Lower lobe of right lung (tissue), 2 donors: Measurements from ENCODE around the gene LAMA2. TPM values are rescaled to one million over a fixed set of nuclear protein-coding genes. Genes with fewer than 3 reads are reported as not detected.

Experiments
- ATAC-seq, 2 donors: fragments of 200-7000 bp; cut with Tn5 transposase; one replicate each; pipeline ENCODE4 v1.9.1; 2020 to 2022; ENCODE audit warnings: mild to moderate bottlenecking in 2 of 2, moderate library complexity in 2 of 2
- DNase-seq: peaks from one replicate; pipeline ENCODE4 v3.0.0-alpha.2; 2020
- H3K27ac ChIP-seq: fragments of 200-600 bp; one replicate; pipeline ENCODE4 v1.8.0; 2022
- H3K27me3 ChIP-seq: fragments of 200-600 bp; one replicate; pipeline ENCODE4 v1.8.0; 2022; ENCODE audit warnings: low read depth
- H3K36me3 ChIP-seq: fragments of 200-600 bp; one replicate; pipeline ENCODE4 v1.8.0; 2022; ENCODE audit warnings: mild to moderate bottlenecking
- H3K4me1 ChIP-seq: fragments of 200-600 bp; one replicate; pipeline ENCODE4 v1.8.0; 2022
- H3K4me3 ChIP-seq: fragments of 200-600 bp; one replicate; pipeline ENCODE4 v1.8.0; 2022; ENCODE audit warnings: mild to moderate bottlenecking
- H3K9me3 ChIP-seq: fragments of 200-600 bp; one replicate; pipeline ENCODE4 v1.8.0; 2022
- intact Hi-C: fragments of 100-400 bp; cut with DNase I; formaldehyde crosslinking; loops from one replicate; pipeline ENCODE4 v1.11.0; 2022
- total RNA-seq: library from RNA; stranded (reverse); fragmentation: NEBNext Ultra II Directional; extraction: Animal tissue kit (Norgen Biotek cat#: 25700); gene quantifications from one replicate; pipeline ENCODE4 v1.2.1, GENCODE V29; 2021
- TF ChIP-seq, protein P1 (sequence below): fragments of 200-600 bp; IDR thresholded peaks from one replicate; pipeline ENCODE4 v1.8.0; 2022; ENCODE audit warnings: antibody characterized with exemption, mild to moderate bottlenecking
- donor health status: DM: no; HTN: yes; CAD: no; lungs with severe emphysema.

LAMA2 gene
- total RNA-seq, 1 donor from 2014 or later: 49.6 TPM

DNA sequence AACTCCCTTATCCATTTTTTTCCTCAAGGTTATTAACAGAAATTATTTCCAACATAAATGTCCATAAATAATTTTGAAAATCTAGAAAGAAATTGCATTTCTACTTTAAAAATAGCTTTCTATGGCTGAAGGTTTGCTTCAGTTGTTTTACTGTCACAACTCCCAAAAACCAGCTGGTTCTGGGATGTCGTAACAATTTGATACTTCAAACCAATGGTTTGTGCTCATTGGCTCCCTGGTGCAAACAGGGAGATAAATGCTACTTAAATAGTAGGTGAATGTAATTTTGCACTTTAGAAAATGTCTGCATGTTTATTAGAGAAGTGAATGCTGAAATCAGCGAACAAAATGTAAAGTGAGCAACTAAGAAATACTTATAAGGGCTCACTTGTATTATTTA is 31.1 kb downstream of the LAMA2 start:
- H3K9me3 ChIP-seq: no peaks in the 10 kb centered on the region
- H3K27ac ChIP-seq: no peak overlapping the region
- DNase-seq (no peak), ATAC-seq (no peak)
- H3K36me3 ChIP-seq: no peaks in the 10 kb centered on the region
- intact Hi-C loops: no loop called here
- H3K27me3 ChIP-seq: no peaks in the 10 kb centered on the region
- TF ChIP-seq, protein P1, sequence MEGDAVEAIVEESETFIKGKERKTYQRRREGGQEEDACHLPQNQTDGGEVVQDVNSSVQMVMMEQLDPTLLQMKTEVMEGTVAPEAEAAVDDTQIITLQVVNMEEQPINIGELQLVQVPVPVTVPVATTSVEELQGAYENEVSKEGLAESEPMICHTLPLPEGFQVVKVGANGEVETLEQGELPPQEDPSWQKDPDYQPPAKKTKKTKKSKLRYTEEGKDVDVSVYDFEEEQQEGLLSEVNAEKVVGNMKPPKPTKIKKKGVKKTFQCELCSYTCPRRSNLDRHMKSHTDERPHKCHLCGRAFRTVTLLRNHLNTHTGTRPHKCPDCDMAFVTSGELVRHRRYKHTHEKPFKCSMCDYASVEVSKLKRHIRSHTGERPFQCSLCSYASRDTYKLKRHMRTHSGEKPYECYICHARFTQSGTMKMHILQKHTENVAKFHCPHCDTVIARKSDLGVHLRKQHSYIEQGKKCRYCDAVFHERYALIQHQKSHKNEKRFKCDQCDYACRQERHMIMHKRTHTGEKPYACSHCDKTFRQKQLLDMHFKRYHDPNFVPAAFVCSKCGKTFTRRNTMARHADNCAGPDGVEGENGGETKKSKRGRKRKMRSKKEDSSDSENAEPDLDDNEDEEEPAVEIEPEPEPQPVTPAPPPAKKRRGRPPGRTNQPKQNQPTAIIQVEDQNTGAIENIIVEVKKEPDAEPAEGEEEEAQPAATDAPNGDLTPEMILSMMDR: no peak
- no peak overlapping the region for H3K4me3 ChIP-seq
- H3K4me1 ChIP-seq: no peaks in the 10 kb centered on the region

DNA sequence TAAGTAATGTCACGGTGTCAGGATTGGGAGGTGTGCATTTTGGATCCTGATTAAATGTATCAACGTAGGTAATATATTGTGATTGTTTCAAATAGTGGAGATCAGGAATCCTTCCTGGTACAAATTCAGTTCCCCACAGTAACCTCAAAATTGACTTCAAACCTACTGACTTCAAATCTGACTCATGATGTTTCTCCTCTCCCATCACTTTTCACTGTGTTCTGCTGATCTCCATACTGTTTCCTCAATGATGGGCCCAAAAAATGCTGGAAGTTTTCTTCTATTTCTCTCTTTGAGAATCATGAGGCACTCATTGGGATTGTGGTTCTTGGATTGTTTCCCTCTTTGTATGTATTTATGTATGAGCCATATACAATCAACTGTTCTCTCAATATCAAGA is 35.9 kb downstream of the LAMA2 start:
- ATAC-seq (no peak), DNase-seq (no peak)
- no peaks in the 10 kb centered on the region for H3K4me1 ChIP-seq
- intact Hi-C loops: no loop called here
- H3K27ac ChIP-seq: no peak overlapping the region
- no peaks in the 10 kb centered on the region for H3K36me3 ChIP-seq
- no peak overlapping the region for H3K4me3 ChIP-seq
- H3K9me3 ChIP-seq: no peaks in the 10 kb centered on the region
- TF ChIP-seq, protein P1: no peak
- no peaks in the 10 kb centered on the region for H3K27me3 ChIP-seq

DNA sequence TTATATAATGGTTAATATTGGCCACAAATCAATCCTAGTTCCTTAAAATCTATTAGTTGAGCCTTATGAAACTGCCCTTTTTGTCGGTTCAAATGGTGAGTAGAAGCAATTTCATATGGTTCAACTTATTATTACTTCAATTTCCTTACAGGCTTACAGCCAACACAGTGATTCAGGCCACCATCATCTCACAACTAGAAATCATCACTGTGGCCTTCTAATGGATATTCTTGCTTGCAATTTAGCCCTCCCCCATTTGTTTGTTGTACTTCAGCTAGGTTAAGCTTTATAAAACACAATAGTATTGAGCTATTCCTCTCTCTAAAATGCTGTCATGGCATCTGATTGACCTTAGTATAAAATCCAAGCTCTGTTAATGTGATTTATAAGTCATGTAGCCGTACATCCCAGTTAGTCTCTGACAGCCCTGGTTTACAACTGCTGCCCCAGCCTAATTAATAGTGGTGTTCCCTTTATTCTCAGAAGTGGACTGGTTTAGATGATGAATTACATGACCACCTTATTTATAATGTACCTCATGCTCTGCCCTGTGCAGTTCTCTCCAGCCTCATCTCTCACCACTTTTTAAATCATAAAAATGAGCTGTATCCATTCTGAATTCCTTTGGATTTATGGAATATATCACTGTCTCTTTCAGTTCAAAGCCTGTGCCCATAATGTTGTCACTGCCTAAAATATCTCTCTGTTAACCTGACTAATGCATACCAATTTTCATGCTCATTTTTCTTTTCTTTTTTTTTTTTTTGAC is 36.7 kb downstream of the LAMA2 start:
- H3K4me3 ChIP-seq: no peak overlapping the region
- TF ChIP-seq, protein P1: no peak
- H3K27ac ChIP-seq: no peak overlapping the region
- DNase-seq: no peak
- ATAC-seq: no peak
- intact Hi-C loops: no loop called here
- no peaks in the 10 kb centered on the region for H3K9me3 ChIP-seq
- H3K4me1 ChIP-seq: no peaks in the 10 kb centered on the region
- H3K27me3 ChIP-seq: no peaks in the 10 kb centered on the region
- no peaks in the 10 kb centered on the region for H3K36me3 ChIP-seq

- TF ChIP-seq, protein P1: no peak
- no peak overlapping the region for H3K4me3 ChIP-seq
- H3K36me3 ChIP-seq: no peaks in the 10 kb centered on the region
- no peaks in the 10 kb centered on the region for H3K27me3 ChIP-seq
- no peak overlapping the region for H3K27ac ChIP-seq
- no peaks in the 10 kb centered on the region for H3K9me3 ChIP-seq
- DNase-seq: no peak
- intact Hi-C loops: no loop called here
- H3K4me1 ChIP-seq: no peaks in the 10 kb centered on the region
- ATAC-seq: no peak
Measured at GRCh38 chr6:128925765-128926164, 42.8 kb downstream of the LAMA2 start.

GRCh38 chr6:128929869-128930268 is 46.9 kb downstream of the LAMA2 start:
- Histone ChIP-seq H3K36me3 (no peaks in the 10 kb centered on the region), H3K27ac (no peak overlapping the region), H3K27me3 (no peaks in the 10 kb centered on the region), H3K4me1 (no peaks in the 10 kb centered on the region), H3K4me3 (no peak overlapping the region), H3K9me3 (no peaks in the 10 kb centered on the region)
- ATAC-seq: peak in 1 of 2 donors; percentile 15
- TF ChIP-seq, protein P1: no peak
- intact Hi-C loops: no loop called here
- DNase-seq: peak; percentile 28
